Cardiac septum (tissue), 1 donor: ENCODE measurements around the gene BTN2A1. TPM values are rescaled to one million over a fixed set of nuclear protein-coding genes. Genes with fewer than 3 reads are reported as not detected.
A peak's percentile ranks its signal among the peaks of the same experiment; 100 is the strongest.
"Not testable (repeated sequence)": the region's sequence is repeated elsewhere in the genome, so short reads cannot be mapped to it uniquely, and the experiment has no call there.

Experiments
- DNase-seq: peaks from one replicate; pipeline ENCODE4 v3.0.0-alpha.2; 2020; ENCODE audit warnings: low spot score
- intact Hi-C: fragments of 100-400 bp; cut with DNase I; formaldehyde crosslinking; loops from one replicate; pipeline ENCODE4 v1.14.0; 2022
- long read RNA-seq: library from polyadenylated mRNA; unstranded; transcript quantifications from one replicate; pipeline ENCODE4 v2.0.0, GENCODE V29; 2021
- total RNA-seq: library from RNA; stranded (reverse); fragmentation: NEBNext Ultra II Directional; extraction: Animal tissue kit (Norgen Biotek cat#: 25700); gene quantifications from one replicate; pipeline ENCODE4 v1.2.1, GENCODE V29; 2021
- donor health status: DM: no; HTN: no; CAD: no.

BTN2A1 gene
- total RNA-seq, result 15.7 TPM
- long read RNA-seq, transcript BTN2A1-201 (8 exons, 2,920 nt), result major isoform, 6 of 27 reads
- long read RNA-seq, partial matches to known transcripts, result 8 of 27 reads
- long read RNA-seq, other reads (novel, unspliced or antisense), result 8 of 27 reads

- DNase-seq, result peak; percentile 86
- intact Hi-C loops, result no loop called here
Measured at GRCh38 chr6:26457806-26458688, at the start of gene BTN2A1. Gene BTN2A1 (plus strand): TSS chr6:26457955. CDS start chr6:26458637, 682 bp downstream.

GRCh38 chr6:26408828-26409730, 48.7 kb upstream of the BTN2A1 start:
- intact Hi-C loops, result no loop called here
- no peak for DNase-seq

- no peak for DNase-seq
- intact Hi-C loops, result no loop called here
Measured at GRCh38 chr6:26411751-26412150, 46.0 kb upstream of the BTN2A1 start.

GRCh38 chr6:26412228-26412627, 45.5 kb upstream of the BTN2A1 start:
- intact Hi-C loops, result no loop called here
- DNase-seq, result peak; percentile 27

GRCh38 chr6:26412954-26413353, 44.8 kb upstream of the BTN2A1 start:
- DNase-seq, result peak; percentile 31
- intact Hi-C loops, result no loop called here

GRCh38 chr6:26414281-26414680, 43.5 kb upstream of the BTN2A1 start:
- intact Hi-C loops, result no loop called here
- no peak for DNase-seq

- intact Hi-C loops, result no loop called here
- DNase-seq, result no peak
Measured at GRCh38 chr6:26415036-26415614, 42.6 kb upstream of the BTN2A1 start.

GRCh38 chr6:26415791-26416190, 42.0 kb upstream of the BTN2A1 start:
- DNase-seq, result no peak
- intact Hi-C loops, result no loop called here

GRCh38 chr6:26416288-26416687, 41.5 kb upstream of the BTN2A1 start:
- intact Hi-C loops, result no loop called here
- no peak for DNase-seq

- DNase-seq, intact Hi-C loops: not testable (repeated sequence)
Measured at GRCh38 chr6:26418077-26418476, 39.7 kb upstream of the BTN2A1 start.

GRCh38 chr6:26418795-26419194, 39.0 kb upstream of the BTN2A1 start:
- intact Hi-C loops, DNase-seq: not testable (repeated sequence)

GRCh38 chr6:26420688-26421171, 37.0 kb upstream of the BTN2A1 start:
- DNase-seq, result no peak
- intact Hi-C loops, result no loop called here

- peak; percentile 82 for DNase-seq
- intact Hi-C loops, result no loop called here
Measured at GRCh38 chr6:26421259-26422144, 36.3 kb upstream of the BTN2A1 start.

GRCh38 chr6:26422329-26422728, 35.4 kb upstream of the BTN2A1 start:
- no peak for DNase-seq
- intact Hi-C loops, result no loop called here

GRCh38 chr6:26426691-26427450, 30.9 kb upstream of the BTN2A1 start:
- intact Hi-C loops, result no loop called here
- no peak for DNase-seq

- DNase-seq, result no peak
- intact Hi-C loops, result no loop called here
Measured at GRCh38 chr6:26427451-26427809, 30.3 kb upstream of the BTN2A1 start.

GRCh38 chr6:26428206-26428605, 29.5 kb upstream of the BTN2A1 start:
- no peak for DNase-seq
- intact Hi-C loops, result no loop called here

- DNase-seq, result no peak
- intact Hi-C loops, result no loop called here
Measured at GRCh38 chr6:26430787-26431186, 27.0 kb upstream of the BTN2A1 start.
